Measurements from ENCODE around the gene FAM222B.

DNA sequence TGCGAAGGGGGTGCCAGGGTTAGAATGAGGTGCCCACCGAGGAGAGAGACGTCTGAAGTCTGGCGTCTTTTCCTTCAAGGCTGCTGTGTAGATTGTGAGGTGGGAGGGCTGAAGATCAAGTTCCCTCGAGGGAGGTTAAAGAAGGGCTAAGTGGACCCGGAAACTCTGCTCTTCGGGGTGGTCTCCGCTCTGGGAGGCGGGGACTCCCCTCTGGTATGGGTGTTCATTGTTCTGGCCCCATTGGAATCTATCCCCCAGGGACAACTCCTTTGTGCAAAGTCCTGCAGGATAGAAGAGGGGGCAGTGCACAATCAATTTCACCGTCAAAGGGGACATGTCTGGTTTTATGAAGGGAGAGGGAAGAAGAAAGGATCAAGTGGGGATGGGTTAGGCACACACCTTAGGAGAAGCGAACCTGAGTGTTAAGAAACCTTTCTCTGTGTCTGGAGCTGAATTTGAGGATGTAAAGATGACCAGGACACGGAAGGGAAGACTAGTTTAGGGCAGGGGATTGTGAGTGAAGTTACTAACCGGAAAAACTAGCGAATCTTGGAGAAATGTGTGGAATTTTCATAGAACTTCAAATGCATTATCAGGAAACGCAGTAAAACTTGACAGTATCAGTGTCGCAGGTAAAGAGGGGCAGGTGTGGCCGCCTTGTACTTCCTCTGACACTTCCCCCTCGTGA lies 124.1 kb downstream of the FAM222B start:
- no peak for TF ChIP-seq POLR2A (IDR thresholded peaks at IDR 0.05)
- no peak for TF ChIP-seq POLR2AphosphoS5 (IDR thresholded peaks at IDR 0.05)

Data from upper lobe of left lung (tissue), 4 donors.